Left ventricle myocardium inferior (tissue), 1 donor: ENCODE results near the gene SPTAN1. TPM values are rescaled to one million over a fixed set of nuclear protein-coding genes. Genes with fewer than 3 reads are reported as not detected.
A peak's percentile ranks its signal among the peaks of the same experiment; 100 is the strongest.
"Not testable (repeated sequence)": the region's sequence is repeated elsewhere in the genome, so short reads cannot be mapped to it uniquely, and the experiment has no call there.

Source experiments
- DNase-seq: peaks from one replicate; pipeline ENCODE4 v3.0.0-alpha.2; 2020
- H3K27ac ChIP-seq: fragments of 200-600 bp; replicated peaks from 2 replicates; pipeline ENCODE4 v1.8.0; 2021
- H3K27me3 ChIP-seq: fragments of 200-600 bp; 2 replicates; pipeline ENCODE4 v1.8.0; 2021; ENCODE audit warnings: low read depth
- H3K36me3 ChIP-seq: fragments of 200-600 bp; 2 replicates; pipeline ENCODE4 v1.8.0; 2021
- H3K4me1 ChIP-seq: fragments of 200-600 bp; 2 replicates; pipeline ENCODE4 v1.8.0; 2021
- H3K4me3 ChIP-seq: fragments of 200-600 bp; 2 replicates; pipeline ENCODE4 v1.8.0; 2021; ENCODE audit warnings: mild to moderate bottlenecking, moderate library complexity
- H3K9me3 ChIP-seq: fragments of 200-600 bp; replicated peaks from 2 replicates; pipeline ENCODE4 v1.8.0; 2021
- intact Hi-C: fragments of 100-400 bp; cut with micrococcal nuclease; formaldehyde crosslinking; loops from one replicate; pipeline ENCODE4 v1.11.0; 2022
- total RNA-seq: library from RNA; stranded (reverse); fragmentation: NEBNext Ultra II Directional; extraction: Animal tissue kit (Norgen Biotek cat#: 25700); gene quantifications from one replicate; pipeline ENCODE4 v1.2.1, GENCODE V29; 2021
- TF ChIP-seq, protein P1 (sequence below): fragments of 200-600 bp; IDR thresholded peaks from 2 replicates; pipeline ENCODE4 v1.8.0; 2021; ENCODE audit warnings: antibody characterized with exemption, mild to moderate bottlenecking, borderline replicate concordance
- donor health status: DM: no; HTN: yes; CAD: no; lungs with severe emphysema.

Gene SPTAN1
- total RNA-seq, 1 donor from 2014 or later, result 269 TPM

DNA sequence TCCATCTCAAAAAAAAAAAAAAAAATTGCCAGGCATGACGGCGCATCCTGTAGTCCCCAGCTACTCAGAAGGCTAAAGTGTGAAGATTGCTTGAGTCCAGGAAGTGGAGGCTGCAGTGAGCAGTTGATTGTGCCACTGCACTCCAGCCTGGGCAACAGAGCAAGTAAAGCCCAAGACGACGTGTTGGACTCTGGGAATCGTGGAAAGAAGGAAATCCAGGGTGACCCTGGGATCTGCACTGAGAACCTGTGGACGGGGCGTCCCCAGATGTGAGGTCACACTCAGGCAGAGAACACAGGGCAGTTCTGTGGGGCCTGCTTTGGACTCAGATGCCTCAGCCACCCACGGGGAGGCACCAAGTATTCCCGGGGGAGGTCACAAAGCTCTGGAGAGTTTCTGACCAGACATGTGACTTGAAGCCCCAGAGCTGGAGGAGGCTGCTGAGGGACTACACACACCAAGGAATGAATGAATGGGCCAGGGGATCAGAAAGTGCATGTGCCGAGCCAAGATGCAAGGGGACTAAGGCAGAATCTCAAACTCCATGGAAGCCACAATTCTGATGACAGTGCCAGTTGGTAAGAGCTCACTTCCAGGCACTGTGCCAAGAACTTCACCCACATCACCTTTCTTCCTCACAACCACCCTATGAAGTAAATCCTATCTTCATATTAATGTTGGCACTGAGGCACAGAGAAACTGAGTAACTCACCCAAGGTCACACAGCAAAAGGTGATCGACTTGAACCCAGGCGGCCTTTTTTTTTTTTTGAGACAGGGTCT lies 91.3 kb downstream of the SPTAN1 start:
- Histone ChIP-seq H3K9me3 (no peaks in the 10 kb centered on the region), H3K27me3 (no peaks in the 10 kb centered on the region), H3K36me3 (peaks cover 14% of the 10 kb centered on the region), H3K4me1 (no peaks in the 10 kb centered on the region), H3K4me3 (no peak overlapping the region), H3K27ac (no peak overlapping the region)
- TF ChIP-seq, protein P1, sequence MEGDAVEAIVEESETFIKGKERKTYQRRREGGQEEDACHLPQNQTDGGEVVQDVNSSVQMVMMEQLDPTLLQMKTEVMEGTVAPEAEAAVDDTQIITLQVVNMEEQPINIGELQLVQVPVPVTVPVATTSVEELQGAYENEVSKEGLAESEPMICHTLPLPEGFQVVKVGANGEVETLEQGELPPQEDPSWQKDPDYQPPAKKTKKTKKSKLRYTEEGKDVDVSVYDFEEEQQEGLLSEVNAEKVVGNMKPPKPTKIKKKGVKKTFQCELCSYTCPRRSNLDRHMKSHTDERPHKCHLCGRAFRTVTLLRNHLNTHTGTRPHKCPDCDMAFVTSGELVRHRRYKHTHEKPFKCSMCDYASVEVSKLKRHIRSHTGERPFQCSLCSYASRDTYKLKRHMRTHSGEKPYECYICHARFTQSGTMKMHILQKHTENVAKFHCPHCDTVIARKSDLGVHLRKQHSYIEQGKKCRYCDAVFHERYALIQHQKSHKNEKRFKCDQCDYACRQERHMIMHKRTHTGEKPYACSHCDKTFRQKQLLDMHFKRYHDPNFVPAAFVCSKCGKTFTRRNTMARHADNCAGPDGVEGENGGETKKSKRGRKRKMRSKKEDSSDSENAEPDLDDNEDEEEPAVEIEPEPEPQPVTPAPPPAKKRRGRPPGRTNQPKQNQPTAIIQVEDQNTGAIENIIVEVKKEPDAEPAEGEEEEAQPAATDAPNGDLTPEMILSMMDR, result no peak
- intact Hi-C loops, result no loop called here
- DNase-seq, result no peak

DNA sequence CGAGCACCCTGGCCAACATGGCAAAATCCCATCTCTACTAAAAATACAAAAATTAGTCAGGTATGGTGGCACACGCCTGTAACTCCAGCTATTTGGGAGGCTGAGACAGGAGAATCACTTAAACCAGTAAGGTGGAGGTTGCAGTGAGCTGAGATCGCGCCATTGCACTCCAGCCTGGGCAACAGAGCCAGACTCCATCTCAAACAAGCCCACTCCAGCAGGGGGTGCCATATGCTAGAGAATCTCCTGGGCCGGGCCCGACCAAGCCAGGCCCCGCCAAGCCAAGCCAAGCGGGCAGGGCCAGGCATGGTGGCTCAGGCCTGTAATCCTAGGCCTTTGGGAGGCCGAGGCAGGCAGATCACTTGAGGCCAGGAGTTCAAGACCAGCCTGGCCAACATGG lies 95.8 kb downstream of the SPTAN1 start:
- H3K4me3 ChIP-seq, H3K27ac ChIP-seq, H3K36me3 ChIP-seq, H3K27me3 ChIP-seq, DNase-seq, intact Hi-C loops, H3K4me1 ChIP-seq, H3K9me3 ChIP-seq: not testable (repeated sequence)
- TF ChIP-seq, protein P1, result peak; percentile 32

DNA sequence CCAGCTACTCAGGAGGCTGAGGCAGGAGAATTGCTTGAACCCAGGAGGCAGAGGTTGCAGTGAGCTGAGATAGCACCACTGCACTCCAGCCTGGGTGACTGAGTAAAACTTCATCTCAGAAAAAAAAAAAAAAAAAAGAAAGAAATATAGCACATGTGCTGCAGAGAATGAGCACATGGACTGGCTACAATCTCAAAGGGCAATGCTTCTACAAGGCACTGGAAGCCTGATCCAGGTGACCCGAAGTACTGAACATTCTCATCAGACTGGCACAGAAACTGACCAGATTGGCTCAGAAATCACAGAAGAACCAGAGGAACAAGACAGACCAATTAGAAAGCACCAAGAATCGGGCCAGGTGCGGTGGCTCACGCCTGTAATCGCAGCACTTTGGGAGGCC lies 99.4 kb downstream of the SPTAN1 start:
- Histone ChIP-seq H3K4me1 (peaks cover 12% of the 10 kb centered on the region), H3K27me3 (no peaks in the 10 kb centered on the region), H3K9me3 (no peaks in the 10 kb centered on the region), H3K4me3 (no peak overlapping the region), H3K27ac (no peak overlapping the region), H3K36me3 (no peaks in the 10 kb centered on the region)
- no peak for DNase-seq
- TF ChIP-seq, protein P1, result no peak
- intact Hi-C loops, result no loop called here

DNA sequence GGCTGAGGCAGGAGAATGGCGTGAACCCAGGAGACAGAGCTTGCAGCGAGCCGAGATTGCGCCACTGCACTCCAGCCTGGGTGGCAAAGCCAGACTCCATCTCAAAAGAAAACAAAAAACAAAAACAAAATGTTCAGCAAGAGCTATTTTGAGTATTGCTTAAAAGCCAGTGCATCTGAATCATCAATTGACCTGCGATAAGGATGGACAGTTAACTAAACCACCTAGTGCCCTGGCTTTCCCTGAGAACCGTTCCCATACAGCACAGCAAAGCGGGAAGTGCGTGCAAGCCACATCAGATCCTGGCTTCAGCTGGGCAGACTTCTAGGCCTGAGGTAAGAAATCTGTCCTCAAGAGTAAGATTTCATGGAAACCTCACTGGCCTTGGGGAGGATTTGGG lies 101.5 kb downstream of the SPTAN1 start:
- DNase-seq, result no peak
- TF ChIP-seq, protein P1, result no peak
- intact Hi-C loops, result no loop called here

DNA sequence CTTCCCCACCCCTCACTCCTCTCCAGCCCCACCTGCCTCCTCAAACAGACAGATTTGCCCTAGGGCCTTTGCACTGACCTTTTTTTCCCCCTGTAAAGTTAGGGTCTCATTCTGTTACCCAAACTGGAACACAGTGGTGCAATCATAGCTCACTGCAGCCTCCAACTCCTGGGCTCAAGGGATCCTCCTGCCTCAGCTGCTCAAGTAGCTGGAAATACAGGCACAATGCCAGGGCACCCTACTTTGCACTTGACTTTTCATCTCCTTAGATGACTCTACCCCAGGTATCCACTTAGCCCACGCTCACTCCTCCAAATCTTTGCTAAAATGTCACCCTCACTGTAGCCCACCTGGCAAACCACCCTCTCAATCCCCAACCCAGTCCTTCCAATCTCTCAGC lies 102.1 kb downstream of the SPTAN1 start:
- Histone ChIP-seq H3K4me3 (no peak overlapping the region), H3K4me1 (peaks cover 16% of the 10 kb centered on the region), H3K9me3 (no peaks in the 10 kb centered on the region), H3K27ac (no peak overlapping the region), H3K36me3 (no peaks in the 10 kb centered on the region), H3K27me3 (no peaks in the 10 kb centered on the region)
- DNase-seq, result no peak
- intact Hi-C loops, result no loop called here
- TF ChIP-seq, protein P1, result no peak

More for the DNA sequence above, 101.5 kb downstream of the SPTAN1 start:
- no peaks in the 10 kb centered on the region for H3K36me3 ChIP-seq
- no peaks in the 10 kb centered on the region for H3K27me3 ChIP-seq
- no peak overlapping the region for H3K4me3 ChIP-seq
- H3K9me3 ChIP-seq, result no peaks in the 10 kb centered on the region
- H3K4me1 ChIP-seq, result peaks cover 16% of the 10 kb centered on the region
- no peak overlapping the region for H3K27ac ChIP-seq
